COLO829 (cell line): ENCODE results near the gene SEPHS1.
"Not testable (repeated sequence)": the region's sequence is repeated elsewhere in the genome, so short reads cannot be mapped to it uniquely, and the experiment has no call there.

Experiments used
- DNase-seq: peaks from one replicate; pipeline ENCODE4 v3.0.0; 2012; ENCODE audit warnings: low spot score

Gene SEPHS1

DNA sequence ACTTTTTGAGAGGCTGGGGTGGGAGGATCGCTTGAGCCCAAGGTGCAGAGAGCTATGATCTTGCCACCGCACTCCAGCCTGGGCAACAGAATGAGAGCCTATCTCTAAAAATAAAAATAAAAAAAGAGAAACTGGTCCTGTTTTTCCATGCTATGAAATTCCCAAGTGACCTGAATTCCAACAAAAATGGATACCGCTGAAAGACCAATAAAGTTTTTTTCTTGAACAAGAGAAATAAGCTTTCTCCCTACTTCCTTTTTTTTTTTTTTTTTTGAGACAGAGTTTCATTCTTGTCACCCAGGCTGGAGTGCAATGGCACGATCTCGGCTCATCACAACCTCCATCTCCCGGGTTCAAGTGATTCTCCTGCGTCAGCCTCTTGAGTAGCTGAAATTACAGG is 12.5 kb upstream of the SEPHS1 start:
- DNase-seq = no peak

- no peak for DNase-seq
Measured at GRCh38 chr10:13356392-13356791, 8.3 kb upstream of the SEPHS1 start.

DNA sequence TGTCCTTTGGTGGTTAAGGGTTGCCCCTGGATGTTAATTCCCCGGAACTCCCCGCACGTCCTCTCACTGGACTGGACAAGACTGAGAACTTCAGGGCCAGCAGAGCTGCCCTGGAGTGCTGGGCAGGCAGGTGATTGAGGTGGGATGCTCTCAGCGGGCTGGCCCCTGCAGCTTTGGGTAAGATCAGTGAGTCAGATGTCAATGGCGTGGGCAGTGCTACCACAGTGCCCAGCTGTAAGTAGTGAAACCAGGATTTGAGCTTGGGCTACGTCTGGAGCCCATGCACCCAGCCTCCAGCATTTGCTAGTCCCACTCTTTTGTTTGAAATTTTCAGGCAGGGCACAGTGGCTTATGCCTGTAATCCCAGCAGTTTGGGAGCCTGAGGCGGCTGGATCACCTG is 6.7 kb upstream of the SEPHS1 start:
- DNase-seq = no peak

DNA sequence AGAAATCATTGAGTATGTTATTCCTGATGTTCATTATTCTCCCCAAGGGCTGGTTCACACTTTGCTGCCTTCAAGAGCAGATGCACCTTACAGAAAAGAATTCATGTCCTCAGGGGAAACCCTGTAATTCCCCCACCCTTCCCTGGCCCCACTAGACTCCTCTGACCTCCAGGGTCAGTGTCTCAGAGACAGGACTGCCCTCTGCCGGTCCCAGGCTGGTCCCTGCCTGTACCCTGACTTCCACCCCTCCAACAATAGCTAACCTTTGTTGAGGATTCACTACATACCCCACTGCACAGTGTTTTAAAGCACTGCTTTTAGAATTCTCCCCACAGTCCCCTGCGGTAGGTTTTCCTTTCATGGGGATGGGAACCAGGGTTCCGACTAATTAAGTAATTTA is 4.4 kb upstream of the SEPHS1 start:
- DNase-seq = no peak

- DNase-seq = no peak
Measured at GRCh38 chr10:13351340-13351915, 3.3 kb upstream of the SEPHS1 start.

- no peak for DNase-seq
Measured at GRCh38 chr10:13349463-13350274, 1.6 kb upstream of the SEPHS1 start.

DNA sequence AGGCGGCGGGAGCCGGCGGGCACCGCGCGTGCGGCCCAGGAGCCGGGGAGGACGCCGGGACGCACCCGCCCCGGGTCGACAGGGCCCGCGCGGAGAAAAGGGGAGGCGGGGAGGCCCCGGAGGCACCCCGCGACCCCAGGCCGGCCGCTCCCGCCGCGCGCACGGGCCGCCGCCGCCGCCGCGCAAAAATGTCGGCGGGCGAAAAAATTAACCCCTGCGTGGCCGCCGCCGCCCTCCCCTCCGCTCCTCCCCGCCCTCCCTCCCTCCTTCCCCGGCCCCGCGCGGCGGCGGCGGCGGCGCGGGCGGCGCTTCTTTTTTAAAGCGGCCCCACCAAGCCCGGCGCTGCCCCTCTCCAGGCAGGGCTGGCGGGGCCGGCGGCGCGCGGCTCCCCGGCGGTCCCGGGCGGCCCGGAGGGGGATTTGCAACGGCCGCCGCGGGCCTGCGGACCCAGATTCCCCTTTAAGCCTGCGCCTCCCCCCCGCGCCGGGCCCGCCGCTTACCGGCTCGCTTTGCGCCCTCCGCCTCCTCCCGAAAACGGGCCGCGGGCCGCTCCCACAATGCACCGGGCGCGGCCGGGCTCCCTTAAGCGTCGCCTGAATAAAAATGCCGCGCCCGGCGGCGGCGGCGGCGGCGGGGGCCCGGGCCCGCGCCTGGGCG is 465 bp downstream of the SEPHS1 start:
- DNase-seq = peak; percentile 51

DNA sequence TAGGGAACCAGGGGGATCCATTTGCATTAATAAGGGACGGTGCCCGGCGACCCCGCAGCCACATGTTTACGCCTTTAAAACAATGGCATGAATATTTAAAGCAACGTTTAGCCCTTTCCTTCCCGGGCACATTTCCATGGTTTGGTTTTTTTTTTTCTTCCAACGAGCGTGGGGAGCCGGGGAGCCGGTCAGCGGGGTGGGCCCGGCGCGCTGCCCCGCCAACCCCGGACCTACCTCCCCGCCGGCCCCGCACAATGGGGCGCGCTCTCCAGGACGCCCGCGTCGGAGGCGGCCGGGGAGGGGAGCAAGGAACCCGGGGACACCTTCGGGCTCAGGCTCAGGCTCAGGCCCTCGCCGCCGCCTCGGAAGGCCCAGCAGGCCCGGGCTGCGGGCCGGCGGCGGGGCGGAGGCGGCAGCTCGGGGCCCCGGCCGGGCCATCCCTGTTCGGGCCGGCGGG is 1.0 kb downstream of the SEPHS1 start:
- DNase-seq = no peak

DNA sequence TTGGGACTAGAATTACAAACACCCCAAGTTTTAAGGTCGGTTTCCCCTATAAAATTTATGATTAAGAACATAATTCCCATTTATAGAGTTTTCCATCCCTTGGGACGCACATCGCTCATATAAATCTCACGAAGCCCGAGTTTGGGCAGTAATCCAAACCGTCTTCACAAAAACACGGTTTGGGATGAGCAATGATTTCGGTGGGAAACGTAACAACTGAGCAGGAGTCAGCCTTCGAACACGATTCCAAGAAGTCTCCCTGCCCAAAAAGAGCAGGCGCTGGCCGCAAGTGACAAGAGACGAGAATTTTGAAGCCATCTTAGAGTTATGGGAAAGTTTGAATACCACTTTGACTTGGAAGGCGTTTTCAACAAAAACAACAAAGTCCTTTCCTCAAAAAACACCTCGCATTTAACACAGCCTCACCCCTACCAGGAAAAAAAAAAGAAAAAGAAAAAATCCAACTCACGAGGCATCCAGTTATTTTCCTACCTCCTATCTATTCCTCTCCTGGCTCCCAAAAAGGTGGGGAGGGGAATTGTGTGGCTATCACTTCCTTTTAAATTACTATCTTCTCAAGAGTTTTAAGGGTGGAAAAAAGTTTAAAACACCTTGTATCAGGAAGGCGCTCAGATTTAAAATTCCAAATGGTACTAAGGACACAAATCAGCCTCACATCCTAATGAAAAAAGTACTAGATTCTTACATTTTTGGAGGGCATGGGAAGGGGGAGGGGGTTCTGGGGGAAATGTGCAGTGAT is 1.6 kb downstream of the SEPHS1 start:
- peak; percentile 7 for DNase-seq

GRCh38 chr10:13340626-13341376 is 7.3 kb downstream of the SEPHS1 start:
- DNase-seq = no peak

DNA sequence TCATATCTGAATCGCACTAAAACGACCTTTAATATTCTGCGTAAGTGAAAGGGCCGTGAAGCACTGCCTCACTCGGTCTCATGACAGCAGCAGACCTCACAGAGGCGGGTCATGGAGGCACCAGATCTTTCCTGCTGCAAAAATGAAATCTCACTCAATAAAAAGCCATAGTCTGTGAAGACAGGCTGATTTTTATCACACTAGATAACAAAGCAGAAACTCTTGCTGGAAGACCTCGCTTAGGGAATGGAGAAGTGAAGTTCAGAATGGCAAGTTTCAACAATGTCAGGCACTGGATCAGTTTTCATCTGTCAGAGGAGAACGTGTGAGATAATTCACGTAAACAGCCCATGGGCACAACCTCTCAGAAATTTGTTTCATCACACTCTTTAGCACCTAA is 8.0 kb downstream of the SEPHS1 start:
- no peak for DNase-seq

DNA sequence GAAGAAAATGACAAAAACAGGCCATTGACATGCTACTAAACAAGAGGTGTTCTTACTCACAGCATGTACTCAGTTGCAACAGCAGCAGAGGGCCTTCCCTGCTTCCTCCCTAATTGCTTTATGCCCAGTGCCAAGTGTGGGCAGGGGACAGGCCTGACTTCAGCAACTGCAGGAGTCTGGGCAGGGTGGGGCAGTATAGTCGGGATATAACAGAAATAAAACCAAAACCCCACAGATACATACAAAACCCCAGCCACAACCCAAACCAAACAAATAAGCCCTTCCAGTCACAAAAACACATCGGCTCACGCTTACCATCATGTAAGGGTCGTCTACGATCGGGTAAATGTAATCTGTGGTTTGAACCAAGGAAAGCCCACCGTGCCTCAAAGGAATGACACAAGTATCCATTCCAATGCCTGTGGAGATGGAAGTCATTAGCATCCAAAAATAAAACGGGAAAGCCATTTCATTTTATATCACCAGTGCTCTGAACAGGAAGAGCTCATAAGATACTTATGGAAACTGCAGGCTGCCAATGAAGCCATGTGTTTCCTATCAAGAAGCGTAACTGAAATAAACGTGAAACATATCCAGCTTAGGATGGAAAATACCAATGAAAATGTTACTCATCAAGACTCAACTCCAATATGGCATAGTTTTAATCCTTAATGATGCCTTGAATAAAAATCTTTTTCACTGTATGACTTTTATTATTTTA is 9.5 kb downstream of the SEPHS1 start:
- DNase-seq = no peak

- DNase-seq = no peak
Measured at GRCh38 chr10:13337827-13338196, 10.3 kb downstream of the SEPHS1 start.

DNA sequence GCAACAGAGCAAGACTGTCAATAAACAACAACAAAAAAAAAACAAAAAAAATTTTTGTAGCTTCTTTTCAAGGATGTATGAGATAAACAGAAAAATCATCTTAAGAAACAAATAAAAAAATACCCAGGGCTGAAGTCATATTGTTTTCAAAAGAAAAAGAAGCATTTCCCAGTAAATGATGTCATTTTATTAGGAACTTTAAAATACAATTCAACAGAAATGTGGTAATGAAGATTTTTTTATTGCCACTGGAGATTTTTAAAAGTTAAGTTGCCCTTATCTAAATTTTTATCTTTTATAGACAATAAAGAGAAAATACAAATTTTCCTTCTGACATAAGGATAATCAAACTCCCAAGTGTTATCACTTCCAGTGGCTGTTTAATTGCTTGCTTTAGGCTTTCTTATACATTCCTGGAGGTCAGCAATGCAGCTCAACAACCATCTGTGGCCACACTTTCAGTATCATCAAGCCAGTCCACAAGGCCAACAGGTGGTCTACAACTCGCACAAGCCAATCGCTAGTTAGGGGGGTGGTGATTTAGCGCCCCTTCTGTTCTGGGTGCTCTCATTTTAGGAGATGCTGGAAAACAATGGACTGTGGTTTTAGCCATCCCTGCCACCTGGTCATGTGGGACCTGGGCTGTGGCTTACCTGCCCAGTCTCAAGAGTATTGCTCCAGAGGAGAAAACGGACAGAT is 10.8 kb downstream of the SEPHS1 start:
- no peak for DNase-seq

DNA sequence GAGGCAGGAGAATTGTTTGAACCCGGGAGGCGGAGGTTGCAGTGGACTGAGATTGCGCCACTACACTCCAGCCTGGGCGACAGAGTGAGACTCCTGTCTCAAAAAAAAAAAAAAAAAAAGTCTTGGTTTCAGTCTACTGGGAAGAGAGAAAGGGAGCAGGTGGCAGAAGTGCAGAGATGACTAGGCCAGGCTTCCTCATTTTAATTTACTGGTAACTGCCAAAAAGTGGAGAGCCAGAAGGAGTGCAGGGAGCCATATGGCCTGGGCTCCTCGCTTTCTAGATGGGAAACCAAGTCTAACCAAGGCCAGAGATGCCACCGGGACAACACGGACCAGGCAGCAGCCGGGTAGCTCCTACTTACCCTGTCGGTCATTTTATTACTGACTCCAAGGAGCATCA is 12.2 kb downstream of the SEPHS1 start:
- DNase-seq = no peak

- DNase-seq = no peak
Measured at GRCh38 chr10:13334556-13334955, 13.5 kb downstream of the SEPHS1 start.

DNA sequence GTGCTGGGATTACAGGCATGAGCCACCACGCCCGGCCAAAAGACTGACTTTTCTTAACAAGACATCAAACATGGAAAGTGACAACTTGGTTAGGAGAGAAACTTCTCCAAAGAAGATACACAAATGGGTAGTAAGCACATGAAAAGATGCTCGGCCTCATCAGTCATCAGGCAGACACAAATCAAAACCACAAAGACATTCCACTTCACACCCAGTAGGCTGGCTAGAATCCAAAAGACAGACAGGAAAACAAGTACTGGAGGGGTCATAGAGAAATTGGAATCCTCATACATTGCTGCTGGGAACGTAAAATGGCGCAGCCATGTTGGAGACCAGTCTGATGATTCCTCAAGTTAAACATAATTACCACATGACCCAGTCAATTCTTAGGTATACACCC is 16.4 kb downstream of the SEPHS1 start:
- no peak for DNase-seq

DNA sequence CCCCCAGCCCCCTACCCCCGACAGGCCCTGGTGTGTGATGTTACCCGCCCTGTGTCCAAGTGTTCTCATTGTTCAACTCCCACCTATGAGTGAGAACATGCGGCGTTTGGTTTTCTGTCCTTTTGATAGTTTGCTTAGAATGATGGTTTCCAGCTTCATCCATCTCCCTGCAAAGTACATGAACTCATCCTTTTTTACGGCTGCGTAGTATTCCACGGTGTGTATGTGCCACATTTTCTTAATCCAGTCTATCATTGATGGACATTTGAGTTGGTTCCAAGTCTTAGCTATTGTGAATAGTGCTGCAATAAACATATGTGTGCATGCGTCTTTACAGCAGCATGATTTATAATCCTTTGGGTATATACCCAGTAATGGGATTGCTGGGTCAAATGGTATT is 17.1 kb downstream of the SEPHS1 start:
- not testable (repeated sequence) for DNase-seq

DNA sequence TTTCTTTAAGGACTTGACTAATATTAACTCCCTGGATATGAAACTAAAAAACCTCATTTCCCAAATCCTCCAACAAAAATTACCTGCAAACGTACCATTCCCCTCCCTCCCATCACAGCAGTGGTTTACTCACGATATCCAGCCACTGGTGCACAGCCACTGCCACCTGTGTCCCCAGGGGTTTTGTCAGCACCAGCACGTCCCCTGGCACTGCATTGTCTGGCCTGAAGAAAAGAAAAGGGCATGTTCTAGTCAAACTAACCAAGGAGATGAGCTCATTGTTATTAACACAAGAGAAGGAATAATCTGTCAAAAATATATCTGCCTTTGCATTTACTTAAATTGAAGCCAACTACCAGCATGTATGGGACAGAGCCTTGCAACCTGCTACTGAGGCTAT is 18.5 kb downstream of the SEPHS1 start:
- DNase-seq = no peak

GRCh38 chr10:13328613-13329012 is 19.5 kb downstream of the SEPHS1 start:
- no peak for DNase-seq

DNA sequence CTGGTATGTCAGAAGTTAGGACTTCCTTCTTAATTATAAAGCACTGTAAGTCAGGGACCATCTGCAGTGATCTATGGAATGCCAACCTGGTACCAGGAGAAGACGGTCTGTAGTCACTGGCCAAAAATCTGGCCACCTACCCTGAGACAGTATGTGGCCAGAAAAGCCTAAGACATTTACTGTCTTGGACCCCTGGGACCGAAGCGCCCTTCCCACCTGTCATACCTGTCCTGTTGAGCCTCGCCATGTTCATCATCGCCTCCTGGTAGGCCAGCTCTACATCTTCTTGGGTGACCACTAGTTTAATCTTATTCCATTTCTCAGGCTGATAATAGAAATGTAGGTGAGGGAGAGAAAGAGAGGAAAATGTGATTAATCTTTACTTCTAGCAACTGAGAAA is 20.0 kb downstream of the SEPHS1 start:
- DNase-seq = no peak
